Measurements from ENCODE around the gene MATN1.
"Not testable (repeated sequence)": the region's sequence is repeated elsewhere in the genome, so short reads cannot be mapped to it uniquely, and the experiment has no call there.

DNA sequence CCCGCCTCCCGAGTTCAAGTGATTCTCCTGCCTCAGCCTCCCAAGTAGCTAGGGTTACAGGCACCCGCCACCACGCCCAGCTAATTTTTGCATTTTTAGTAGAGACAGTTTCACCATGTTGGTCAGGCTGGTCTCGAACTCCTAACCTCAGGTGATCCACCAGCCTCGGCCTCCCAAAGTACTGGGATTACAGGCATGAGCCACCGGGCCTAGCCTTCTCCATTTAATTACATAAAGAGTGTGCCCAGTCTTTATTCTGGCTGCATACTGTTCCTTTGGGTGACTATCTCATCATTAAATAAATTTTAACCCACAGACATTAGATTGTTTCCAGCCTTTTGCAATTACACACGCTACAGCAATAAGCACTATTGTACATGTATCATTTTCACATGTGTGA is 43.6 kb upstream of the MATN1 start:
- TF ChIP-seq SMC3 (IDR thresholded peaks at IDR 0.05); POLR2A (IDR thresholded peaks at IDR 0.05; ENCODE audit: low read length); JUNB (IDR thresholded peaks at IDR 0.05); NFE2L2 (conservative IDR thresholded peaks at IDR 0.05; ENCODE audit: low read length): not testable (repeated sequence)
- TF ChIP-seq, protein P1, sequence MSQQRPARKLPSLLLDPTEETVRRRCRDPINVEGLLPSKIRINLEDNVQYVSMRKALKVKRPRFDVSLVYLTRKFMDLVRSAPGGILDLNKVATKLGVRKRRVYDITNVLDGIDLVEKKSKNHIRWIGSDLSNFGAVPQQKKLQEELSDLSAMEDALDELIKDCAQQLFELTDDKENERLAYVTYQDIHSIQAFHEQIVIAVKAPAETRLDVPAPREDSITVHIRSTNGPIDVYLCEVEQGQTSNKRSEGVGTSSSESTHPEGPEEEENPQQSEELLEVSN (IDR thresholded peaks at IDR 0.05; ENCODE audit: borderline replicate concordance, low read depth): not testable (repeated sequence)
- TF ChIP-seq, protein P2, sequence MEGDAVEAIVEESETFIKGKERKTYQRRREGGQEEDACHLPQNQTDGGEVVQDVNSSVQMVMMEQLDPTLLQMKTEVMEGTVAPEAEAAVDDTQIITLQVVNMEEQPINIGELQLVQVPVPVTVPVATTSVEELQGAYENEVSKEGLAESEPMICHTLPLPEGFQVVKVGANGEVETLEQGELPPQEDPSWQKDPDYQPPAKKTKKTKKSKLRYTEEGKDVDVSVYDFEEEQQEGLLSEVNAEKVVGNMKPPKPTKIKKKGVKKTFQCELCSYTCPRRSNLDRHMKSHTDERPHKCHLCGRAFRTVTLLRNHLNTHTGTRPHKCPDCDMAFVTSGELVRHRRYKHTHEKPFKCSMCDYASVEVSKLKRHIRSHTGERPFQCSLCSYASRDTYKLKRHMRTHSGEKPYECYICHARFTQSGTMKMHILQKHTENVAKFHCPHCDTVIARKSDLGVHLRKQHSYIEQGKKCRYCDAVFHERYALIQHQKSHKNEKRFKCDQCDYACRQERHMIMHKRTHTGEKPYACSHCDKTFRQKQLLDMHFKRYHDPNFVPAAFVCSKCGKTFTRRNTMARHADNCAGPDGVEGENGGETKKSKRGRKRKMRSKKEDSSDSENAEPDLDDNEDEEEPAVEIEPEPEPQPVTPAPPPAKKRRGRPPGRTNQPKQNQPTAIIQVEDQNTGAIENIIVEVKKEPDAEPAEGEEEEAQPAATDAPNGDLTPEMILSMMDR (IDR thresholded peaks at IDR 0.05): not testable (repeated sequence)
